CD4-positive, alpha-beta T cell treated with Interferon gamma for 1 hour (primary cell): ENCODE measurements around the gene LMBR1.
"Not testable (repeated sequence)": the region's sequence is repeated elsewhere in the genome, so short reads cannot be mapped to it uniquely, and the experiment has no call there.

Experiments used
- DNase-seq: peaks from one replicate; pipeline ENCODE4 v3.0.0-alpha.2; 2020

The LMBR1 gene

DNA sequence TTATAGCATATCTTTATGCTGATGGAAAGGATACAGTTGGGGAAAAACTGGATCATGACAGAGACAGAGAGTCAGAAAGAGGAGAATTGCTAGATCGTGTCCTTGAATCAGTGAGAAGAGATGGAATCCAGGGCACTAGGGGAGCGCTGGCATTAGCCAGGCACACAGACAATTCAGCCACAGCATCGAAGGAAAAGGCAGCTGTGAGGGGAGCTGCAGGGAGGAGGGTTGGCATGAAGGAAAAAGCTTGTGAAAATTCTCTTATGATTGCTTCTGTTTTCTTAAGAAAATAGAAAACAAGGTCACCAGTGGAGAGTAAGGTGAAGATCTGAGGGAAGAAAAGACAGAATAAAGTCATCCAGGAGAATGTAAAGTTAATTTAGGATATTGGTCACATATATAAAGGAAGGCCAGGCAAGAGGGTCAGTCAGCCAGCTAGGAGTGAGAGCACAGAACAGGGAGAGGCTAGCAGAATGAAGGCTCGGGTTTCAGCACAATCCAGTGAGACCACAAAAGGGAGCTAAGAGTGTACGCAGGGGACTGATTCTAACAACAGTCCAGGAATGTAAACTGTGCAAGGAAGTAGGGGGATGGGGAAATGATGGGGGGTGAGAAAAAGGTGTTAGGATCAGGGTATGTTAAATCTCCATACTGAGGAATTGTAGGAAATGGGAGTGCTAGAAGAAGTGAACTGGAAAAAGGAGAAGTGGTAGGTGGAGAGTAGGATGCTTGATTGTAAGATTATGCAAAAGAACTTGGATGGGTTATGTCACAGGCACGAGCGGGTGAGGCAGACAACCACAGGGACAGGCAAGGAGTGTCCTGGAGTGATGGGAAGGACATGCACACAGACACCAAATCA lies 140.4 kb downstream of the LMBR1 start:
- DNase-seq = no peak

DNA sequence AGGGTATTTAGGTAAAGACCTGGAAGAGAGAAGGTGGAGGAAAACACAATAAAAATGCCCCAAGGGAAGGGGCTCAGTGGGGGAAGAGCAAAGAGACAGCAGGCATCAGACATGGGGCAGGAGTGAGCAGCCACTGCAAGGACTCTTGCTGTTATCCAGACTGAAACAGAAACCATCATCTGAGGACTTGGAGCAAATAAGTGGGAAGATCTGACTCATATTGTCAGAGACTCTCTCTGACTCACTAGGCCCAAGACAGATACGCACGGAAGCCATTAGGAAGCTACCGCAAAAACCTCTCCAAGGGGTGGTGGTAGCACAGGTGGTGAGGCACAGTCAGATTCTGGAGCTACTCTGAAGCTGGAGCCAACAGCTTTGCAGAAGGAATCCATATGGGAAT lies 141.7 kb downstream of the LMBR1 start:
- DNase-seq = no peak

DNA sequence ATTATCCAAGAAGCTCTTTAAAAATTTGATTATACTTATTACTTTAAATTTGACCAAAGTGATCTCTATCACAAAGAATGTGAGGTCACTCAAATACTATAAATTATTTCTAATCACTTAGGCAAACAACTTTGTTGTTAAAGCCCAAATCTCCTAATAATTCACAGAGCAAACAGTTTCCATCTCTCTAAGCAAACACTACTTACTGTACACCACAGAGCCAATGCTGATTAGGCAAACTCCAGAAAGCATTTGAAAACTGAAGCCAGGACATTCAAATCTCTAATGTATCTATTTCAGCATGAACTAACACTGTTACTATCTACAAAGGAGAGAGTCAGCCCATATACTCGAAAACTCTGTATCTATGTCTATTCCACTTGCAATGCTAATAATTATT lies 145.3 kb downstream of the LMBR1 start:
- DNase-seq = no peak

DNA sequence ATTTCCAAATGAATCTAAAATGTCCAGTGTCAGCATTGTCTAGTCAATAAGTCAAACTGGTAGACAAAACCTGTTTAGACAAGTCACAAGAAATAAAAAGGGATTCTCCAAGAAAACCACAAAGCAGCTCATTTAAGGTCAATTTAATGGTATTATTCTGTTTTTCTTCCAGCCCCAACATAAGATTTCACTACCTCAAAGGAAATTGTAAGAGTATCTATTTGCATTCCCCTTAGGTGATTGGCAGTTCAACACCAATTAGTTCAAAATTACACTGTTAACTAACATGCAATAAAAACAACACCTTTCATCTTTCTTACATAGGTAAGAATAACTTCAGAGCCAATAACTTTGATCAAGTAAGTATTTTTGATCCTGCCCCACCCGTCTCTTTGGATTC lies 146.1 kb downstream of the LMBR1 start:
- no peak for DNase-seq

DNA sequence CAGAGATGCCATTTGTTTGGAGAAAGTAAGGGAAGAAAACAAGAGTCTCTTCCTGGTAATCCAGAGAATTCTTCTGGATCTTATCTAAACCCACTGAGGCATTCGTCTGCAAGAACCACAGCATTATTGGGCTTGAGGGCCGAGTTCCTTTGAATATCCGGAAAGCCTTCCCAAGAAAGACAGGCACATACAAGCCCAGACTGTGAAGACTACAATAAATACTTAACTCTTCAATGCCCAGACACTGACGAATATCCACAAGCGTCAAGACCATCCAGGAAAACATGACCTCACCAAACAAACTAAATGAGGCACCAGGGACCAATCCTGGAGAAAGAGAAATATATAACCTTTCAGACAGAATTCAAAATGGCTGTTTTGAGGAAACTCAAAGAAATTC lies 153.4 kb downstream of the LMBR1 start:
- DNase-seq = no peak

DNA sequence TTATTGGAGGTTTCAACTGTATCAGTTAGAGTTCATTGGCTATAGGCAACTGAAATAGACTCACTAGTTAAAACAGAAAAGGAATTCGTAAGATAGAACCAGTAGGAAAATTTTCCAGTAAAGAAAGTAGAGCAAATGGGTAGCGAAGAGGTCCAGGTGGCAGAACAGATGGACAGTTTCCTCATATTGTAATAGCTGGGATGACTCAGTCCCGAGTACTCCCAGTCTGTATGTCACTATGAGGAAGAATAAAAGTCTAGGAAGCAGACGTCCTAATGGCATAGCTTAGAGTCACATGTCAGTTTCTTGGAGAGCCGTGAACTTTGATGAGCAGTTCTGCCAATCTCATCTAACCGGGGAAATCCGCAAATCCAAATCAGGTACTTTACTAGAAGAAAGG lies 157.1 kb downstream of the LMBR1 start:
- no peak for DNase-seq

DNA sequence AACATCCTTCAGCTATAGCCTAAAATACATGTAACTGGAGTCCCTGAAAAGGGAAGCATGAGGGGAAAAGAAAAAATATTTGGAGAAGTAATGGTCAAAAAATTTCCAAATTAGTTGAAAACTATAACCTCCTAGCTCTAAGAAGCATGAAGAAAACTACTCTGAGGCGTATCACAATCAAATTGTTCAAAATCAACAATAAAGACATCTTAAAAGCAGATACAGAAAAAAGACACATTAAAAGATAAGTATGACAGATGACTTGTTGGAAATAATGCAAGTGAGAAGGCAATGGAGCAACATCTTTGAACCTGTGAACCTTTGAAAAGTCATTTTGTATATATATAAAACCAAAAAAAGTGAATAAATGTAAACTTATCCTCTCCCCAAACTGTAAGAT lies 159.3 kb downstream of the LMBR1 start:
- no peak for DNase-seq

DNA sequence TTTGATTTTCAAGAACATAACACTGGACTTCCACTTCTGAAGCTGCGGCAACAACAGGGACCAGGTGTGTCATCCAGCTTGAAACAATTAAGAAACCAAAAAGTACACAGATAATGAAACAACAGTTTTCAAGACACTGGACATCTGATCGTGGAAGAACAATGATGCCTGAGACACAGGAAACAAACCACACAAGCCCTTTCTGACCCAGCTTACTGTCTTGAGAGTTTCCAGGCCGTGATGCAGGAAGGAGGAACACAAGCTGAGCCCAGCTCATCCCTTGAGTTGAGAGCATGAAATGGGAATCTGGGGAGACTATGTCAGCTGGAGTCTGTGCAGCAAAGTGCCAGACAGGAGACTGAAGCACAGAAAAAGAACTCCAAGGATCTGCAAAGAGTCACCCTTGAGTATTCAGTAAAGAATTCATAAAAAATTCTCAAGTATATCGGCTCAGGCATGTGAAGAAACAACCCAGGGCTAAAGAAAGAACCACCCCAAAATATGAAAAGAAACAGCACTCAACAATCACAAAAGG lies 160.8 kb downstream of the LMBR1 start:
- DNase-seq = no peak

DNA sequence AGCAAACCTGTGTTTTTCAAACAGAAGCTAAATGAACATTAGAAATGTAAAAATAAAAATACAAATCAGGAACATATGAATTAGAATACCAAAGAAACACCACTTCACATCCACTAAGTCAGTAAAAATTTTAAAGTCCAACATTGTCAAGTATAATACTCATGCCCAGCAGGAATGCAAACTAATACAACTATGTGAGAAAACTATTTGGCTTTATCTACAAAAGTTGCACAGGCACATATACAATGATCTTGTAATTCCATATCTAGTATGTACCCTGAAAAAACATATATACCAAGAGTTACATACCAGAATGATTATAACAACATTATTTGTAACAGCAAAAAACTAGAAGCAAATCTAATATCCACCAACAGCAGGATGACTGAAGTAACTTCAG lies 161.3 kb downstream of the LMBR1 start:
- no peak for DNase-seq

DNA sequence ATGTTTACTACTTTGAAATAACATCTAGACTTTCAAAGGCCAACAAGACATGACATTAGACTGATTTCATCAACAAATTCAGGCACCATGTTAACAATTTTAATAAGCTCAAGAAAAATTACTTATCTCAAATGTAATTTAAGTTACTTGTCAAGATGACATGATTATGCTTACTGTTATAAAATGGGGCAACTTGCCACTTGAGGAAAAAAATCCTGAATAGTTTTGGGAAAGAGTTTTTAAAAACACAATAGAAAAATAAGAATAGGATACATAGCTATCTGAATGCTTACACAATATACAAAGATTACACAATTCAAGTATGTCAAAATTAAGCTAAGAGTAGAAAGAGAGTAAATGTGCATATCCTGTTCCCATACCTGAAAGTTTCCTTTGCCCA lies 167.0 kb downstream of the LMBR1 start:
- DNase-seq = no peak

DNA sequence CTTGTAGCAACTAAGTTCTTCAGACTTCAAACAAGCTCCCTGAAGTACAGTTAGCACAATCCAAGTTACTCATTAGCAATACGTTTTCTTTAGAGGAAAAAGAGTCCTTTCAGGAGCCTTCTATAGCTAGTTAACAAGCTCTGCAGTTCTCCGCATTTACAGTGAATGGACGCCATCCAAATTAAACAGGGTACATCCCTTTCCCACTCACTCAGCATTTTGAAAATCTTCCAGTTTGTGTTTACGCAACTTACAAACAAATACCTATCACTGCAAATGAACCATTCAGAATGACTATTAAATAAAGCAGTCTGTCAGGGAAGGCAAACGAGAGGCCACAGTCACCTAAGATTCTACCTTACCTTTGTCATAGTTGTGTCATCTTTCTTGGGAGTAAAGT lies 167.9 kb downstream of the LMBR1 start:
- no peak for DNase-seq

DNA sequence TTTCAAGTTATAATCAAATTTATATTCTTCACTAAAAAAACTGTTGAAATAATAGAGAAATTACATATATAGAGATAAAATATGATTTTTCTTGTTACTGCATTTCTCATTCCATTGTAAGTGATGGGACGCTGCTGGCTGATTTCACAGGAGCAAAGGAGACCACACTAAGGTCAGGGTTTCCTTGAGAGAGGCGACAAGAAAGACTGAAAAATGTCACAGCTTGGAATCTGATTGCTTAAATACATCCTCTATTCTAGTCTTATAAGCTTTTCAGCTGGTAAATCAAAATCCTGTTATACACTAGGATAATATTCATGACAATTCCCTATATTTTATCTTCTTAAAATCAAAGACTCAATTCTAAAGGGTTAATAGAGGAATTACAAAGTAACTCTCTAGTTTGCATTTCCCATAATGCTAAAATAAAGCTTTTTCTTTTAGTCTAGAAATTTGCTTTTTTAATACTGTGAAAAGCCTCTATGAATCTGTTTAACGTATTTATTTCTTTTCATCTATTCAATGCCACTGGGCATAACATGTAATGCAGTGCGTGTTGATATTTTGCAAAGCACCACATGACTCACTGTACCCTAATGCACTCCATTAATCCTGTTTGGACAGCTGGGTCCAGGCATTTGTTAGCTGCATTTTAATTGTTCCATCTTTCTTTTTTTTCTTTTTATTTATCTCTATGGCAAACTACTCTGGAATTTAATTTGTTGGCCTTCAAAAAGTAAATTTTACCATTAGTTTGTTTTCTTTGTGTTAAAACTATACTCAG lies 170.7 kb downstream of the LMBR1 start:
- no peak for DNase-seq

DNA sequence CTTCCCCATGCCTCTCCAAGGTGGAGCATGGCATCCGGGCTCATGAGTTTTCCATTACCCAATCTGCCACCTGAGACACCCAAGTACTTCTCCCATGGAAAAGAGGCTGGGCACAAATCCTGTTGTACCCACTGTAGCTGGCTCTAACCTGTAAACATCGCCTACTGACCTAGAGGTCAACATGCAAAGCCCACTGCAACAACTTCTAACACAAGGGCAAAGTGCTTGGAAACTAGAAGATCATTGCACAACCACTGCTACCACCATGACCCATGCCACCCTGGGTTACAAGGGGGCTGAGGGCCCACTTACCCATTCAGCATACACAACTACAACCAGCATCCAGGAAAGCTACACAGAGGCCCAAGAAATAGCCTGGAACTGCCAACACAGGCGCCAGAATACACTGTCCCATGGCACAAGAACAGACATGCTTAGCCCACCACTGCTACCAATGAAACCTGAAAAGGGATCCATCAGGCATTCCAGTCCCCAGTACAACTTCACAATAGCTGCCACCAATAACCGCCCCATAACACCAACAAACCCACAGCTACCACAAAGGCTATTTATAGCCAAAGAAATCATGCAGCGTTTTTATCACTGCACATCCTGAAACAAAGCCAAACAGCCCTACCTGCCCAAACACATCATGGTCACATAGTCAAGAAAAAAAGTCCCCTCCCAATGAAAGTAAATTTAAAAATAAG lies 189.1 kb downstream of the LMBR1 start:
- no peak for DNase-seq

DNA sequence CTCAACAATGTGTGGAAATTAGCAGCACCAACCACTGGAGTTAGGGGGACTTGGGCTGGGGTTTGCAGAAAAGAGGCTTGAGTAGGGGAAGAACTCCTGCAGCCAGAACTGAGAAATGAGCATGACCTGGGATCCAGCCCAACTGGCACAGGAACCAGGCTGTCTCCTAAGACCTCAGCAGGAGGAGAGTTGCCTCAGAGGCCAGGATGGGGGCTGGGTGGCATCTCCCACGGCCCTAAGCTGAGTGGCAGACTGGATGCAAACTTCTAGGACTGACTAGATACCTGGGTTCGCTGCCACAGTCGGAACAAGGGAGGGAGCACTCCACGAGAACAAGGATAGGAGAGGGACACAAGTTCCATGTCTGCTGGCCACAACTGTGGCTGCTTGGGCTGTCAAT lies 189.8 kb downstream of the LMBR1 start:
- no peak for DNase-seq

DNA sequence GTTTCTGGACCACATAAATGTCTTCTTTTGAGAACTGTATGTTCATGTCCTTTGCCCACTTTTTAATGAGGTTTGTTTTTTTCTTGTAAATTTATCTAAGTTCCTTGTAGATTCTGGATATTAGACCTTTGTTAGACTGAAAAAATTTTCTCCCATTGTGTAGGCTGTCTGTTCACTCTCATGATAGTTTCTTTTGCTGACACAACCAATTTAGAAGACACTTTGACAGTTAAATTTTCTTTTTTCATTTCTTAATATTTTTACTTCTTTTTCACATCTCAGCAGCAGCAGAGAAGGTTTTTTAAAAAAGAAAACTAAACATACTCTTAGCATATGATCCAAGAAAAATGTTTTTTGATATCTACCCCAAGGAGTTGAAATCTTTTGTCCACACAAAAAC lies 190.6 kb downstream of the LMBR1 start:
- DNase-seq = no peak

DNA sequence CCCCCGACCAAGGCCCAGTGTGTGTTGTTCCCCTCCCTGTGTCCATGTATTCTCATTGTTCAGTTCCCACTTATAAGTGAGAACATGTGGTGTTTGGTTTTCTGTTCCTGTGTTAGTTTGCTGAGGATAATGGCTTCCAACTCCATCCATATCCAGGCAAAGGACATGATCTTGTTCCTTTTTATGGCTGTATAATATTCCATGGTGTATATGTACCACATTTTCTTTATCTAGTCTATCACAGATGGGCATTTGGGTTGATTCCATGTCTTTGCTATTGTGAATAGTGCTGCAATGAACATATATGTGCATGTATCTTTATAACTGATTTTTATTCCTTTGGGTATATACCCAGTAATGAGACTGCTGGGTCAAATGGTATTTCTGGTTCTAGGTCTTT lies 191.2 kb downstream of the LMBR1 start:
- not testable (repeated sequence) for DNase-seq

DNA sequence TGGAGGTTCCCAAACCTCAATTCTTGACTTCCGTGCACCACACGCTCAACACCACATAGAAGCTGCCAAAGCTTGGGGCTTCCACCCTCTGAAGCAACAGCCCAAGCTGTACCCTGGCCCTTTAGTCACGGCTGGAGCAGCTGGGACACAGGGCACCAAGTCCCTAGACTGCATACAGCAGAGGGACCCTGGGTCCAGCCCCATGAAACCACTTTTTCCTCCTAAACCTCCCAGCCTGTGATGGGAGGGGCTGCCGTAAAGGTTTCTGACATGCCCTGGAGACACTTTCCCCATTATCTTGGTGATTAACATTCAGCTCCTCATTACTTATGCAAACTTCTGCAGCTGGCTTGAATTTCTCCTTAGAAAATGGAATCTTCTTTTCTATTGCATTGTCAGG lies 194.5 kb downstream of the LMBR1 start:
- DNase-seq = not testable (repeated sequence)

DNA sequence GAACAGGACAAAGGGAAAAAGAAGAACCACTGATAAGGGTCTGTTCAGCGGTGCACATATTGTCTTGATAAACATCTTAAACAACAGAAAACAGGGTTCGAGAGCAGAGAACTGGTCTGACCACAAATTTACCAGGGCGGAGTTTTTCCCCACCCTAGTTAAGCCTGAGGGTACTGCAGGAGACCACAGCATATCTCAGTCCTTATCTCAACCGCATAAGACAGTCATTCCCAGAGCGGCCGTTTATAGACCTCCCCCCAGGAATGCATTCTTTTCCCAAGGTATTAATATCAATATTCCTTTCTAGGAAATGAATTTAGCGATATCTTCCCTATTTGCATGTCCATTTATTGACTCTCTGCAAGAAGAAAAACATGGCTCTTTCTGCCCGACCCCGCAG lies 195.7 kb downstream of the LMBR1 start:
- DNase-seq = not testable (repeated sequence)

DNA sequence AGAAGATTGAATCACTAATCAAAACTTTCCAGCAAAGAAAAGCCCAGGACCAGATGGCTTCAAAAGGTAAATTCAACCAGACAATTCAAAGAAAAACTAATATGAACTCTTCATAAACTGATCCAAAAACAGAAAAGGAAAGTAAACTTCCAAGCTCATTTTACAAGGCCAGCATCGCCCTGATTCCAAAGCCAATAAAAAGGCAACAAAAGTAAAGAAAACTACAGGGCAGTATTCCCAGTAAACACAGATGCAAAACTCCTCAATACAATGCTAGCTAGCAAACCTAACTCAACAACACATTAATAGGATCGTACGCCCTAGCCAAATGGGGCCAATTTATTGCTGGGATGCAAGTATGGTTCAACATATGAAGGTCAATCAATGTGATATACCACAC lies 199.4 kb downstream of the LMBR1 start:
- DNase-seq = no peak

DNA sequence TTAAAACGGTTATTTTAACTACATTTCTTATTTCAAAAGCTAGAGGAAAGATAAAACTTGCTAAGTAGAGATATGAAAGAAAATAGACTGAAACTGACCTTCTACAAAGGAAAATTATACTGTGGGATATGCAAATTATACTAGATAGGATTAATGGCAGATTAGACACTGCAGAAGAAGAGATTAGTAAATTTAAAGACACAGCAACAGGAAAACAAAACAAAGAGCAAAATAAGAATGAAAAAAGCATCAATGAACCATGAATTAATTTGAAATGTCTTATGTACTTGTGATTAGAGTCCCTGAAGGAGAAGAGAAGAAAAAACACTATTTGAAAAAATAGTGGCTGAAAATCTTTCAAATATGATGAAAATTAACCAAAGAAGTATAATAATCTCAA lies 200.1 kb downstream of the LMBR1 start:
- DNase-seq = no peak

DNA sequence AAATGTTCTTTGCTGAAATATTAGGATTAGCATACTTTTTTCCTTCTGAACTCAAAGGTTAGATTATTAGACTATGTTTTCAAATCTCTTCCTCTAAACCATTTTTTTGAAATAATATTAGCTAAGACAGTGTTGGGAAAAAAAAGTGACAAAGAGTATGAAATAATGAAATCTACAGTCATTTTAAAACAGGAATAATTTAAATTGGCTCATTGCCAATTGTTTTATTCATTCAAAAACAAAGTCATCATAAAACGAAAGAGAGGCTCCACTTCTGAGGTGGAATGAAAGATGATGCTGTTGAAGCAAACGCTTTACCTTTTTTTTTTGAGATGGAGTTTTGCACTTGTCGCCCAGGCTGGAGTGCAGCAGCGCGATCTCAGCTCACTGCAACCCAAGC lies 201.2 kb downstream of the LMBR1 start:
- DNase-seq = no peak

DNA sequence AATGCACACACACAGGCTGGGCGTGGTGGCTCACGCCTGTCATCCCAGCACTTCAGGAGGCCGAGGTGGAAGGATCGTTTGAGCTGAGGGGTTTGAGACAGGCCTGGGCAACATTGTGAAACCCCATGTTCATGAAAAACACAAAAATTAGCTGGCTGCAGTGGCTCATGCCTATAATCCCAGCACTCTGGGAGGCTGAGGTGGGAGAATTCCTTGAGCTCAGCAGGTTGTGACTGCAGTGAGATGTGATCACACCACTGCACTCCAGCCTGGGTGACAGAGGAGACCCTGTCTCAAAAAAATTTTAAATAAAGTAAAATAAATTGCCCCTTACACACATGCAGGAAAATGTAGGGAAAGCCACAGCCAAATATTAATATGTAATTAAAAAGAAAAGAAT lies 208.3 kb downstream of the LMBR1 start:
- no peak for DNase-seq

DNA sequence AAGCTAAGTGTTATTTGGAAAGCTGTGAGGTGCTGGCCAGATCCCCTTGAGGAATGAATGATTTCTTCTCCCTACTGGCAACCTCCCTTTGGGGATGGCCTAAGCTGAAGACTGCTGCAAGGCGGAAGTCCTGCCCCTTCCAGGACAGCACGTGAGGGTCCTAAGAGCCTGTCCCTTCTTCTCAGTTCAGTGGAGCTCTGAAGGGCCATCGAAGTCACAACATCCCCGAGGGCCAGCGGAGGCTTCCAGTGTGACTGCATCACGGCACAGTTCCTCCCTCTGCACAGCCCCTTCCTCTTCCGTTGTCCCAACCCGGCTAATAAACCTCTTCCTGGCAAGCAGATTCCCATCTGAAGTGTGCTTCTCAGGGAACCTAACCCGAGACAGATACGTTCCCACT lies 208.7 kb downstream of the LMBR1 start:
- no peak for DNase-seq

DNA sequence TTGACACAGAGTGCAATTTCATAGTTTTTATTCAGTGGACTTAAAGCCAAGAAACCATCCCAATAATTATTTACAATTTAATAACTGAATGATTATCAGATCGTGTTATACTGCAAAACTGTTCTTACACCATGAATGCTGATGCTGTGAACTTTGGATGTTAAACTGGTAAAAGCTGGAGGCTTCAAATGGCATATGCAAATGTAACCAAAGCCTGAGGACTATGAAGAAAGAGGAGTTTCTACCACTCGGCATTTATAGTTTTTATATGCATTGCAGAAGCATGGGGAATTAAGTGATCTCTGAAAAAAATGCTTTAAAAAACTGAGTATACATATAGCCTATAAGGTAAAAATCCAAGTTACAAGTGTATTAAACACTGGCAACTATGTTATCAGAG lies 210.1 kb downstream of the LMBR1 start:
- DNase-seq = no peak
